Liver (tissue), 3 donors: ENCODE measurements around the gene LCN6.

ENCODE experiments used
- CTCF ChIP-seq: fragments of 150-350 bp; IDR thresholded peaks from 2 replicates; pipeline ENCODE4 v1.5.1; 2017; ENCODE audit warnings: improper control_type of control experiment, low read depth, low read length; ENCODE audit not compliant: missing input control
- EGR1 ChIP-seq, 2 donors: IDR thresholded peaks; 2 replicates each; pipeline ENCODE4 v1.6.1; 2016 to 2018; ENCODE audit warnings: antibody characterized with exemption in 2 of 2, low read depth in 2 of 2
- RAD21 ChIP-seq, 2 donors: IDR thresholded peaks; 2 replicates each; pipeline ENCODE4 v1.6.1; 2016; ENCODE audit warnings: antibody characterized with exemption in 2 of 2, mild to moderate bottlenecking in 2 of 2
- TF ChIP-seq, protein P1 (sequence below): IDR thresholded peaks from 2 replicates; pipeline ENCODE4 v1.6.1; 2016; ENCODE audit warnings: antibody characterized with exemption, mild to moderate bottlenecking
- TF ChIP-seq, protein P2 (sequence below): IDR thresholded peaks from 2 replicates; pipeline ENCODE4 v1.6.1; 2016; ENCODE audit warnings: antibody characterized with exemption
- donor health status: healthy.
- donor health status: healthy.

DNA sequence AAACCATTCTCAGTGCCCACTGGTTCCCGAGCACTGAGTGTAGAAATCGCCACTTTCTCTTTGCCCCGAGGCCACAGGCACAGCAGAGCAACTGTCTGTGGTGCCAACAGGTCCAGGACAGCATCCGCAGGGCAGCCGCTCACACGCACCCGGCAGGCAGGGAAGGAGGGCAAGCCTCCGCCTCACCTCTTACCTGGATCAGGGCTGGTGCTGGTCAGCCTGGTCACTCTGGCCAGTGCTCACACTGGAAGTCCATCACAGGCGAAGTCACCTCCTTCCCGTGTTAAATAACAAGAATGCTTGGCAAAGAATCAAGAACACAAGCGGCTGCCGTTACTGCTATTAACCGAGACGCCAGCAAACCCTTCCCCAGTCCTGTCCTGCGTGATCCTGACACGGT lies 22.2 kb downstream of the LCN6 start:
- no peak for TF ChIP-seq CTCF
- TF ChIP-seq, protein P1, sequence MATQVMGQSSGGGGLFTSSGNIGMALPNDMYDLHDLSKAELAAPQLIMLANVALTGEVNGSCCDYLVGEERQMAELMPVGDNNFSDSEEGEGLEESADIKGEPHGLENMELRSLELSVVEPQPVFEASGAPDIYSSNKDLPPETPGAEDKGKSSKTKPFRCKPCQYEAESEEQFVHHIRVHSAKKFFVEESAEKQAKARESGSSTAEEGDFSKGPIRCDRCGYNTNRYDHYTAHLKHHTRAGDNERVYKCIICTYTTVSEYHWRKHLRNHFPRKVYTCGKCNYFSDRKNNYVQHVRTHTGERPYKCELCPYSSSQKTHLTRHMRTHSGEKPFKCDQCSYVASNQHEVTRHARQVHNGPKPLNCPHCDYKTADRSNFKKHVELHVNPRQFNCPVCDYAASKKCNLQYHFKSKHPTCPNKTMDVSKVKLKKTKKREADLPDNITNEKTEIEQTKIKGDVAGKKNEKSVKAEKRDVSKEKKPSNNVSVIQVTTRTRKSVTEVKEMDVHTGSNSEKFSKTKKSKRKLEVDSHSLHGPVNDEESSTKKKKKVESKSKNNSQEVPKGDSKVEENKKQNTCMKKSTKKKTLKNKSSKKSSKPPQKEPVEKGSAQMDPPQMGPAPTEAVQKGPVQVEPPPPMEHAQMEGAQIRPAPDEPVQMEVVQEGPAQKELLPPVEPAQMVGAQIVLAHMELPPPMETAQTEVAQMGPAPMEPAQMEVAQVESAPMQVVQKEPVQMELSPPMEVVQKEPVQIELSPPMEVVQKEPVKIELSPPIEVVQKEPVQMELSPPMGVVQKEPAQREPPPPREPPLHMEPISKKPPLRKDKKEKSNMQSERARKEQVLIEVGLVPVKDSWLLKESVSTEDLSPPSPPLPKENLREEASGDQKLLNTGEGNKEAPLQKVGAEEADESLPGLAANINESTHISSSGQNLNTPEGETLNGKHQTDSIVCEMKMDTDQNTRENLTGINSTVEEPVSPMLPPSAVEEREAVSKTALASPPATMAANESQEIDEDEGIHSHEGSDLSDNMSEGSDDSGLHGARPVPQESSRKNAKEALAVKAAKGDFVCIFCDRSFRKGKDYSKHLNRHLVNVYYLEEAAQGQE, result no peak
- TF ChIP-seq, protein P2, sequence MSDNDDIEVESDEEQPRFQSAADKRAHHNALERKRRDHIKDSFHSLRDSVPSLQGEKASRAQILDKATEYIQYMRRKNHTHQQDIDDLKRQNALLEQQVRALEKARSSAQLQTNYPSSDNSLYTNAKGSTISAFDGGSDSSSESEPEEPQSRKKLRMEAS, result no peak
- no peak for TF ChIP-seq RAD21 (IDR thresholded peaks at IDR 0.05)
- no peak for TF ChIP-seq EGR1 (IDR thresholded peaks at IDR 0.05; ENCODE audit: low read depth in 2 of 2)
